A549 treated with CpdA at 1 μM for 4 hours (cell line): Measurements from ENCODE around the gene ECEL1. TPM values are rescaled to one million over a fixed set of nuclear protein-coding genes. Genes with fewer than 3 reads are reported as not detected.

Experiments used
- total RNA-seq: library from RNA; stranded (reverse); fragments of 200-300 nt; extraction: Qiagen RNA extraction; gene quantifications from 5 replicates; pipeline ENCODE4 v1.2.3, GENCODE V29; 2022; ENCODE audit warnings: low read depth

Gene ECEL1, protein sequence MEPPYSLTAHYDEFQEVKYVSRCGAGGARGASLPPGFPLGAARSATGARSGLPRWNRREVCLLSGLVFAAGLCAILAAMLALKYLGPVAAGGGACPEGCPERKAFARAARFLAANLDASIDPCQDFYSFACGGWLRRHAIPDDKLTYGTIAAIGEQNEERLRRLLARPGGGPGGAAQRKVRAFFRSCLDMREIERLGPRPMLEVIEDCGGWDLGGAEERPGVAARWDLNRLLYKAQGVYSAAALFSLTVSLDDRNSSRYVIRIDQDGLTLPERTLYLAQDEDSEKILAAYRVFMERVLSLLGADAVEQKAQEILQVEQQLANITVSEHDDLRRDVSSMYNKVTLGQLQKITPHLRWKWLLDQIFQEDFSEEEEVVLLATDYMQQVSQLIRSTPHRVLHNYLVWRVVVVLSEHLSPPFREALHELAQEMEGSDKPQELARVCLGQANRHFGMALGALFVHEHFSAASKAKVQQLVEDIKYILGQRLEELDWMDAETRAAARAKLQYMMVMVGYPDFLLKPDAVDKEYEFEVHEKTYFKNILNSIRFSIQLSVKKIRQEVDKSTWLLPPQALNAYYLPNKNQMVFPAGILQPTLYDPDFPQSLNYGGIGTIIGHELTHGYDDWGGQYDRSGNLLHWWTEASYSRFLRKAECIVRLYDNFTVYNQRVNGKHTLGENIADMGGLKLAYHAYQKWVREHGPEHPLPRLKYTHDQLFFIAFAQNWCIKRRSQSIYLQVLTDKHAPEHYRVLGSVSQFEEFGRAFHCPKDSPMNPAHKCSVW
- 0.07 to 0.37 TPM (median 0.10 TPM) in 4 of 5 replicates, not detected in the other for total RNA-seq

GRCh38 chr2:232487385-232488096, at the start of gene ECEL1:
ECEL1 (minus strand) TSS chr2:232487834; CDS start chr2:232486653, 1,181 bp downstream.

DNA sequence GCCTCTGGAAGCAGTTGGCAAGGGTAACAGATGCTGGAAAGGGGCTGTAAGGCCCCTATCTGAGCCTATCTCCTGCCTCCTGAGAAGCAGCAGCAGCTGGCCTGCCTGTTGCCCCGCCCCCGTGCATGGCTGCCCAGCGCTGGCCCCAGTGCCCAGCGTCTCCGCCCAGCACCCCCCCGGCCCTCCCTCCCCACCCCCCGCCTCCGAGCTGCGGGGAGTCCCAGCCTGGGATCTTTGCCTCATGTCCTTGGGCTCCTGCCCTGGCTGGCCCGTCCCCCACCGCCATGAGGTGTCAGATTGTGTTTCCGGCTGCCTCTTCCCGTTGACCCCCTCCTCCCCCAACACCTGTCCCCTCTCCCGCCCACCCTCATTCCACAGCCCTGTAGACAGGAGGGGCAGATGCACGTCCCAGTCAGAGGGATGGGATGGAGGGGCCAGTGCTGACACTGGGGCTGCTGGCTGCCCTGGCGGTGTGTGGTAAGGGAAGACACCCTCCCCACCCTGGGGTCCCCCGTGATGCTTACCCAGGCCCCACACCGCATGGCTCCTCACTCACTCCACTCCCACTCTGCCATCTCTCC, 38.2 kb upstream of the ECEL1 start, which contains the start of gene CHRND:
Gene CHRND (plus strand): TSS at position 370 of the 581 bp plus-strand sequence. CDS start 56 bp downstream, at position 426.

GRCh38 chr2:232519581-232520438, 32.2 kb upstream of the ECEL1 start, which contains the start of gene PRSS56:
PRSS56 (plus strand) TSS chr2:232520388; CDS start chr2:232520599, 211 bp downstream.

GRCh38 chr2:232455426-232456255, 32.0 kb downstream of the ECEL1 start, which contains the start of gene ALPI:
ALPI (plus strand) TSS chr2:232456153; CDS start chr2:232456200, 47 bp downstream.

Other genes with a start within 250 kb of the ECEL1 start
- 0.23 to 0.37 TPM (median 0.35 TPM) in 5 replicates for gene ALPP, start 109.1 kb downstream of the ECEL1 start, total RNA-seq
- 0.06 to 0.23 TPM (median 0.12 TPM) in 4 of 5 replicates, not detected in the other for gene ALPG, start 81.0 kb downstream of the ECEL1 start, total RNA-seq
- not detected in 5 replicates for gene ALPI, start 31.7 kb downstream of the ECEL1 start, total RNA-seq
- 0.08 to 0.20 TPM (median 0.14 TPM) in 4 of 5 replicates, not detected in the other for gene PRSS56, start 32.6 kb upstream of the ECEL1 start, total RNA-seq
- gene CHRND, start 38.3 kb upstream of the ECEL1 start, total RNA-seq, result not detected in 5 replicates
- gene CHRNG, start 51.9 kb upstream of the ECEL1 start, total RNA-seq, result not detected in 5 replicates
- gene TIGD1, start 62.7 kb upstream of the ECEL1 start, total RNA-seq, result 4.6 to 5.1 TPM (median 4.9 TPM) in 5 replicates
- gene EIF4E2, start 62.9 kb upstream of the ECEL1 start, total RNA-seq, result 89.4 to 249 TPM (median 97.4 TPM) in 5 replicates
- gene EFHD1, start 145.8 kb upstream of the ECEL1 start, total RNA-seq, result 1.6 to 2.4 TPM (median 2.3 TPM) in 5 replicates
- 23.9 to 31.4 TPM (median 28.4 TPM) in 5 replicates for gene GIGYF2, start 209.5 kb upstream of the ECEL1 start, total RNA-seq